GM19372 (cell line): ENCODE results near the gene CMKLR1.

Experiments
- ATAC-seq: cut with Tn5 transposase; IDR thresholded peaks from one replicate; pipeline ENCODE4 v1.9.1; 2021; ENCODE audit warnings: mild to moderate bottlenecking, low read depth, moderate library complexity; ENCODE audit not compliant: unreplicated experiment

Gene CMKLR1

DNA sequence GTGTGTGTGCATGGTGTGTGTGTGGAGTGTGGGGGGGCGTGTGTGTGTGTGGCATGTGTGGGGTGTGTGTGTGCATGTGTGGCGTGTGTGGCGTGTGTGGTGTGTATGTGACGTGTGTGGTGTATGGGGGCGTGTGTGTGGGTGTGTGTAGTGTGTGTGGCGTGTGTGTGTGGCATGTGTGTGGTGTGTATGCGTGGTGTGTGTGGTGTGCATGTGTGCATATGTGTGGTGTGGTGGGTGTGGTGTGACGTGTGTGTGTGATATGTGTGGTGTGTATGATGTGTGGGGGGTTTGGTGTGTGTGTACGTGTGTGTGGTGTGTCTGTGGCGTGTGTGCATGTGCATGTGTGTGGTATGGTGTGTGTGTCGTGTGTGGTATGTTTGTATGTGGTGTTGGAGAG lies 24.1 kb upstream of the CMKLR1 start:
- ATAC-seq = no peak

DNA sequence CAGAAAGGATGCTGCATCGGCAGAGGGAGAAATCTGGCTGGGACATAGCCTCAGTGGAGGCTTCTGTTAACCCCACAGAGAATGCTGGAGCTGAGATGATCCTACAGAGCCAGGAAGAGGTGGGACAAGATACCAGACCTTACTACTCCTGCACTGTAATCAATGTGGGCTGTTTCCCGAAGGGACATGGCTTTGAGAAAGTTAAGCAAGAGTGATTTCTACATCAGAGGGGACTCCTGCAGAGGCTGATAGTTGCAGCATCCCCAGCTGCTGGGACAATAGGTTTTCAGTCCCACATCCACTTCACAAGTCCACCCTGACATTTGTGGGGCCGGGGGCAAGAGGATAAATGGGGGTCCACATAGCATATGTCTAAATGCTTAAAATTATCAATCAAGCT lies 22.5 kb upstream of the CMKLR1 start:
- ATAC-seq = no peak

DNA sequence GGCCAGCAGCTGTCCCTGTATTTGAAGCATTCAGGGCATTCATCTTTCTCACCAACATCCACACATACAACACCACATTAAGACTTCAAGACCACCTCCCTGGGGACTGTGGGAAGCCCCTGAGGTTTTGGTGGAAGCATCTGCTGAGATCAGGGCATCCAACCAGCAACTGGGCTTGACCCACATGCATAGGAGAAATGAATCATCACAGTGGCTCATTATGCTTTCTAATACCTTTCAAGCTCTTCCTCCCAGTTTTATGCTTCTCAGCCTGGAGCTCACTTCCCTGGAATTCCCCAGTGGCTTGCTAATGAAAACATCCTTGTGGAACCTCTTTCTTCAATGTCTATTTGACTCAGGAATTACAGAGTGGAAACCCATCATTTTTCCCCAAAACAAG lies 21.4 kb upstream of the CMKLR1 start:
- ATAC-seq = no peak

DNA sequence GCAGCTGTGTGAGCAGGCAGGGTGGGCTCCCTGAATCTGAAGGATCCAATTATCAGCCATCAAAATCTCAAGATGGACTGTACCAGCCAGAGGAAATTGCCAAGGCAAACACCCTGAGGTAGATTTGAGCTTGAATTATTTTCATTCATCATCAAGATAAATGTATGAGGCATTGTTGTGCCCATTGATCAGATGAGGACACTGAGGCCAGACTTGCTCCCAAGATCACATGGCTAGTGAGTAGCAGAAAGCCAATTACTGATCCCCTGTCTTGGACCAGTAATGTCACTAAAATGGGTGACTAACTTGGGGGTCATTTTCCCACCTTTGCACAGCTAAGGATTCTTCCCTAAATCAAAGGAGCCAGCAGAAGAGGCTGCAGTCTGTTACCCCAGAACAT lies 20.9 kb upstream of the CMKLR1 start:
- no peak for ATAC-seq

DNA sequence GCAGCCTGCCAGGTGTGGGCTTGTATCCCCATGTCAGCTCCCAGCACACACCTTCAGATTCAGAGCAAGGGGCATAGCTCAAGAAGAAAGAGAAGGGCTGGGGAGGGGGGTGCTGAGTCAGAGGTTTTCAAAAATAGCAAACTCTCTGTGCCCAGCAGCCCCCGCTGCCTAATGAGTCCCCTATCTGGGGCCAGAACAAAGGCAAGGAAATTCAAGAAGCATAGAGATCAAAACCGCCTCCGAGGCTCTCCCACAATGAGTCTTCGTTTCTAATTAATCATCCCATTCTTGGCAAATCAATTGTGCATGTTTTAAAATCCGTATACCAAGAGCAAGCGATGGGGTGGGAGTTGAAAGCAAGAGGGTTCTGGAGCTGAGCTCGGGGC lies 19.5 kb upstream of the CMKLR1 start:
- no peak for ATAC-seq

DNA sequence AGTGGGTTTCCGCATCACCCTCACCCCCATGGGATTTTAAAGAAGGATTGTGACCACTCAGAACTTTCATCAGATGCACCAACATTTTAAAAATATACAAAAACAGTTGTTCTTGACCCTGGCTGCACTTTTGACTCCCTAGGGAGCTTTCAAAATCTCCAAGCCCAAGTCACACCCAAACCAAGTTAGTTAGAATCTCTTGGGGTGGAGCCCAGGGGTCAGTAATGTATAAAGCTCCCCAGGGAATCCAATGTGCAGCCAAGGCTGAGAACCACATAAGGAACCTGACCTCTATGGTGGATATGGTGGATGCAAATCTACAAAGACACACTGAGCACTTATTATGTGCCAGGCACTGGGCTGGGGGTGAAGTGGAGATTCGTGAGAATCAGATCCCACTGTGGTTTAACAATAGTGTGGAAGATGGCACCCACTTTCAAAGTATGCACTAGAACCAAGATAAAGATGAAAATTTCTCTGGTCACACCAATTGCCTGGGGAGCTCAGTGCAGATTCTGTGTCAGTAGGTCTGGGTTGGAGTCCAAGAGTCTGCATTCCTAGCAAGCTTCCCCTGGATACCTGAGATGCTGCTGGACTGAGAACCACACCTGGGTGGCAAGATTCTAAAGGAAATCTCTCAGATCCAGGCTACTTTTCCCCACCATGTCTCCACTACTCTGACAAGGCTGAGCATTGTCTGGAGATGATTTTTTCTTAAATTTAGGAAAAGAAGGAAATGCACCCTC lies 18.9 kb upstream of the CMKLR1 start:
- no peak for ATAC-seq

DNA sequence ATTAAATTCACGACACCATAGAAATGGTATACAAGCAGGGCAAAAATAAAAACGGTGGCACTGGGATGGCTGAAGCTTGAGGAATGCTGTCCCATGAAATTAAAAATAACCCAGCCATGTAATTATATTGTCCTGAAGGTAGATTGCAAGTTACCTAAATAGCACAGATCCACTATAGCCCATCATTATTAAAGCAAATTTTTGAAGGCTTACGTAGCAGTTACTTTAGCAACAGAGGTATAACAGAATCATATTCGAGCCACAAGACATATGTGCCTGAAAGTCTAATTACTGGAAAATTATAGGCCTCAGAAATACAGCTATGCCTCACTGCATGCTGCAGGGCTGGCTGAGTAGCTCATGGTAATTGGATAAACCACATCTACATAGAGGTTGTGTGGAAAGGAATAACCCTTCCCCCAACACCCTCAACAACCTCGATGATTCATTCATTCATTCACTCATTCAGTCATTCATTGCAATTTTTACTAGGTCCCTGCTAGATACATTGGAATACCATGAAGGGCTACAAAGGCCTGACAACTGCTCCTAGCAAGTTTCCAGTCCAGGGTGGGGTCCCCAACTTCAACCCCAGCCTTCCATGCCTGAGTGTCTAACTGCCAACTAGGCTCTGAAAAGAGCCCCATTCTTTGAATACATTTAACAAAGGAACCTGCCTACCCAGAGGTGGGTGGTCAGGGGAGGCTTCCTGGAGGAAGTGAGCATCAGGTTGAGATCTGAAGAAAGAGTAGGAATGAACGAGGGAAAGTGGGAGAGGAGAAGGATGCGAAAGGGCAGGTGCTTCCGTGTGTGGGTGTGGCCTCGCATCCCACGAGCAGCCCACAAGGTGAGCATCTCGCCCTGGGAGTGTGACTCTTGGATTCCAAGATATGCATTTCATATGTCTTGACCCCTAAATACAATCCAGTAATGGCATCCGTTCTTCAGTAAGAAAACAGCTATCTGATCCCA lies 18.0 kb upstream of the CMKLR1 start:
- no peak for ATAC-seq

DNA sequence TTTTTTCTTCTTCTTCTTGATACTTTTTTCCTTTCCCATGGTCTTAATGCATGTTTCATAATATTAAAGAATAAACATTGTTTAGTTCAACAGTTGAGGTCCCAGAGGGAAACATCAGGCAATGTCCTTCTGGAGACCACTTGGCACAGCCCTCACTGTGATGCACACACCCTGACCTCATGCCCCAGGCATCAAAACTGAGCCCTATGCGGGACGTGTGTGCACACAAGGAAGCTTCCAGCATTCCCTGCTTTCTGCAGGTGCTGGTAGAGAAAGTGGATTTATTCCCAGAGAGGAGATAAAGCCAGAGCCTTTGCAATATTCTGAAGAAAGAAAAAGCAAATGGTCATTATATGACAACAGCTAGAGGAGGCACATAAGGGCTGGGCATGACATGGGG lies 16.0 kb upstream of the CMKLR1 start:
- no peak for ATAC-seq

DNA sequence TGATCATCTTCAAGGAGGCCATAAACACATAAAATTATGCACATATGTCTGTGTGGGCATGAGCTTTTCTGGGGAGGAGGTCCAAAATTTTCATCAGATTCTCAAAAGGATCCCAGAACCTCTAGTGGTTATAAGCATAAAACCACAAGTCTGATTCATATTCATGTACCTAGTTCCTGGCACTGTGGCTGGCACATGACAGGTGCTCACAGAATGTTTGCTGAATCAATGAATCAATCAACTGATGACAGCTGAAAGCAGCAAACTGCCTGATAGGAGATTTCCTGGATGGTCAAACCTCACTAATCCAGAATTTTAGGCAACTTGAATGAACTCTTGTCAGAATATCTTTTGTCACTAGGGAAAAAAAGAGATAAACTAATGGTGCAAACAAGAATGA lies 13.5 kb upstream of the CMKLR1 start:
- no peak for ATAC-seq

DNA sequence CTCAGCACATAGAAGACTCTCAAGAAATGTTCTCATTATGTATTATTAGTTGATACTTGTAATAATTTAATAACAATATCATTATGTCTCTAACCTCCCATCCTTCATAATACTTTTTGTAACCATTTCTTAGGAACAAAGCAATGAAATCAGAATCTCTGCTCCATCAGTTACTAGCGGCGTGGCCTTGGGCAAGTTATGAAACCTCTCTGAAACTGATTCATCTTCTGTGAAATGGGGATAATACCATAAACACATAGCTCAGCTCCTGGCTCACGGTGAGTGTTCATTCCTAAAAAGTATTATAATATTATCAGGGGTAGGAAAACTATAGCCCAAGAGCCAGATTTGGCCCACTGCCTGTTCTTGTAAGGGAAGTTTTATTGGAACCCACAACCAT lies 11.4 kb upstream of the CMKLR1 start:
- no peak for ATAC-seq

DNA sequence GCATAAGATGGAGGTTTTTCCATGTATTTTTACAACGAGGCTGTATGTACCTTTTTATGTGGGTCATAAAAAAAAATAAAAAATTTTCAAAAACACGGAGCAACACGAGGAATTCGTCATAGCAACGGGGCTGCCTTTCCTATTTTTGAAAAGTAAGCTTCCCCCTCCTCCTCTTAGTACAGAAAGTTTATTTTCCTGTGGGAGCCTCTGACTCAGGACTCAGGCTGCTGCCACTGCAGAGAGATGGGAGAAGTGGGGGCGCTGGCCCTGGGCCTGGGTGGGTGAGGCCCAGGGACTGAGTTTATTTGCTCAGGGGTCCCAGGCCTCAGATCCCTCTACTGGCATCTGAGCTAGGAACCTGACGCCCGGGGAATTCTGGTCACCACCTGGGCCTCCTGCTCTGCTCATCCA lies 10.2 kb upstream of the CMKLR1 start:
- no peak for ATAC-seq

DNA sequence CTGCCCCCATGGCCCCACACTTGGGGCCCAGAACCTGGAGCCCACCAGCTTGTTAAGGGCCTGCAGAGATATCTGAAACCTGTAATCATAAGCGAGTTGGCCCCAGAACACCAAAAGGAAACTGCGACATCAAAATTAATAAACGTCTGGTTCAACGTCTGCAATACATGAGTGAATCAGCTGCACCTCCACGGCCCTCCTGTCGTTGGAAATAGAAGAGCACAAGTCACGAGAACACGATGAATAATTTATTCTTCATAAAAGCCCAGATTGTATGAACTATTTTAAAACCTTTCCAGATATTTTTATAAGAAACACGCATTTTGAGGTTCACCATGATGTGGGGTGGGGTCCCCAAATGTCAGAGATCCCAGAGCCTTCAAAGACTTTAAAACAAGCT lies 9.7 kb upstream of the CMKLR1 start:
- no peak for ATAC-seq

DNA sequence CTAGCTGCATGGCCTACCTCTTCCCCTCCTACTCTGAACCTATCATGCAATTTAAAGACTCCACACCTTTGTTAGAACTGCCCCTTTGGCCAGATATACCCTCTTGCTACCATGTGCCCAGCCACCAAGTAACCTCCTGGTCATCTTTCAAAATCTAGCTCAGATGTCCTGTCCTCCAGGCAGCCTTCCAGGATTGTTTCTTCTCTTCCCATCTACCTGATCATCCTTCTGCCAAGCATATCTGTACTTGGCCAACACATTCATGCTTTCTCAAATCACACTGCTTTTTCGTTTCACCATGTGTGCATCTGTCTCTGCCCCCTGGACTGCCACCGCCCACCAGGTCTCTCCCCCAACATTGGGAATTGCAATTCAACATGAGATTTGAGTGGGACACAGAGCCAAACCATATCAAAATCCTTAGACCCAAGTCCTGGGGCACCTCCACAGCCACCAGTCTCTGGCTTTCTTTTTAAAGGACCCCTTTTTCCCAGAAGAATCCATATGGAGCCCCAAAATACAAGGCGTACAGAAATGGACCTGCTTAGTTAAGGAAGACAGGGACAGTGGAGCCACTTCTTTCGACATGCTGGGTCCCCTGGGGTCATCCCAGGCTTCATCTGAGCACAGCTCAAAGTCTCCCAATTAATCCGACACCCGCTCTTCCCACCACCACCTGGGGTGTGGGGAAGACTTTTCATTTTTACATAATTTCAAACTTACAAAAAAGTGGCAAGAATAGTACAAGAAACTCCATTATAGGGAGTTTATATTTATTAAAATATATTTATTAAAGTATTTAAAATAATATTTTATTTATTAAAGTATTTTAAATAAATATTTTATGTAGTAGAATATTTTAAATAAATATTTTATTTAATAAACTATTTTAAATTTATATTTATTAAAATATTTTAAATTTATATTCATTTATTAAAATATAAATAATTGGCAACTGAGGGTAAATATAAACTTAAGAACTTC lies 7.9 kb upstream of the CMKLR1 start:
- no peak for ATAC-seq

DNA sequence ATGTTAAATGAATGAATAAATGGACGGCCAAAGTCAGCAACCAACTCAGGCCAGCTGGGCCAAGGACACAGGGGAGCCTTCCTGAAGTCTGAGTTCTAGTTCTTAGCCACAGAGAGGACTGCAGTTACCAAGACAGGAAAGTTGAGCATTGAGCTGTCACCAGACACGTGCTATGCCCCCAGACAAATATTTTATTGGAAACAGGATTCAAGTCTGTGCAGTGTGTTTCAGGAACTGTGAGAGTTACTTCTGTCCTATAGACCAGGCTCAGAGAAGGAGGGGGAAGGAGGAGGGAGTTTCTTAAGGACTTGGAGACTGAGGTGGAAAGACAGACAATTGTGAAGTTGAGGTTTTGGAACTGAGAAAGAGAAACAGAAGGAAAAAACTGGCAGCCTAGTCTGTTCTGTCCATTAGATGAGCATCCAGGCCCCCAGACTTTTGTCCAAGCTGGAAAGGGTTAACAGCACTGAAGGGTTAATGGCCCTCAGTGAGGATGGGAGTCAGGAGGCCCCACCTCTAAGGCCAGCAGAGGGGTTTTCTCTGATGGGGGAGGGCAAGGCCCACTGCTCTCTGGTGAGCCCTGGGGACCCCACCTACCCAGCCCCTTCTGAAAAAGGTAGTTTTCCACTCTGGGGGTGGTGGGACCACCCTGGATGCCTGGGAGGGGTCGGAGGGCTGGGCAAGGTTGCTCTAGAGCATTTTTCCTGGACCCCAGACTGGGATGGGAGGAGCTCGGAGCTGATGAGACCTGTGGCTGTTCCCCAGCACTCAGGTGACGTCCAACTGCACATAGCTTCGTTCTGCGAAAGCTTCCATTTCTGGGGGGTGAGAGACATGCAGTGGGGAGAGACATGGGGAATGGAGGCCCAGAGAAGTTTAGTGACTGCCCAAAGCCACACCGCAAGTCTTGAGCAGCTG lies 6.9 kb upstream of the CMKLR1 start:
- no peak for ATAC-seq

DNA sequence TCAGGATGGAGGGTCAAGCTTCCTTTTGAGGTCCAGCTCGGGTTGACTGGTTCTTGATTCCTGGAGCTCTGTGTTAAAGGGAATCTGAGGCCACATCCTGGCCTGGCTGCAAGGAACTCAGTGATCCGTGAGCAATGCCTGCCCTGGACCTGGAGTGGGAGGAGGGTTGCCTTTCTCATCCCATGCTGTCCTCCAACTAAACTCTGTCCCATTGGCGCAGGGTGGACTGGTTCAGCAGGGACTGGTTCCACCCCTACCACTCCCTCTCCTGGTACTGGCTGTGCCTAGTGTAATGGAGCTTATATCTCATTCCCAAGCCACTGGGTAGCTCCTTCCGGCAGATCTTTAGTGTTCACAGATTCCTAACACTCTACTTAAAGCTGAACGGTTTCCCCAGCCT lies 3.9 kb upstream of the CMKLR1 start:
- ATAC-seq = no peak

DNA sequence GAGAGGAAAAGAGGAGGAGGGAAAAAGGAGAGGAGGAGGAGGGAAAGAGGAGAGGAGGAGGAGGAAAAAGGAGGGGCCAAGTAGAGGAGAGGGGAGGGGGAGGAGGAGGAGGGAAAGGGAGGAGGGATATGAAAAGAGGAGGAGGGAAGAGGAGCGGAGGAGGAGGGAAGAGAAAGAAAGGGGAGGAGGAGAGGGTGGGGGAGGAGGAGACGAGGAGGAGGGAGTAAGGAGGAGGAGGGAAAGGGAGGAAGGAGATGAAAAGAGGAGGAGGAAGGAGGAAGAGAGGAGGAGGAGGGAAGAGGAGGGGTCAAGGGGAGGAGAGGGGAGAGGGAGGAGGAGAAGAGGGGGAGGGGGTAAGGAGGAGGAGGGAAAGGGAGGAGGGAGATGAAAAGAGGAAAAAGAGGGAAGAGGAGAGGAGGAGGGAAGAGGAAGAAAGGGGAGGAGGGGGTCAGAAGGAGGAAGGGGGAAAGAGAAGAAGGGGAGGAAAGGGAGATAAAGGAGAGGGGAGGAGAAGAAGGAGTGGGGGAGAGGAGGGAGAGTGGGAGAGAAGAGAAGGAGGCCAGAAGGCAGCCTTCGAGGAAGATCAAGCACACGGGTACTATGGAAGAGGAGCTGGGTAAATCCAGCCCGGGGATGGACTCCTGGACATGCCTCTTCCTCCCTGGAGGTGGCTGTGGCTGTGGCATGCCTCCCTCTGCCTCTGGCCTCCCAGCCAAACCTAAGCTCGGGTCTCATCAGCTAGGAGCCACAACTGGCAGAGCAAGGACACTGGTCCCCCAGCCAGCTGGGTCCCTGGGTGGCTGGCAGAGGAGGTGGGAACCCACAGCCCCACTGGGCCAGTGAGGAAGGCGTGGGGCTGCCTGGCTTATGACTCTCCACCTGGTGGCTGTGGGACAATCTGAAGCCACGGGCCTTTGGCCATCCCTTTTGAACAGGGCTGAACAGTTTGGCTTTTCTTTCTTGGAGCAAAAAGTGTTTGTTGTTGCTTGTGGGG lies 3.0 kb upstream of the CMKLR1 start:
- ATAC-seq = no peak

DNA sequence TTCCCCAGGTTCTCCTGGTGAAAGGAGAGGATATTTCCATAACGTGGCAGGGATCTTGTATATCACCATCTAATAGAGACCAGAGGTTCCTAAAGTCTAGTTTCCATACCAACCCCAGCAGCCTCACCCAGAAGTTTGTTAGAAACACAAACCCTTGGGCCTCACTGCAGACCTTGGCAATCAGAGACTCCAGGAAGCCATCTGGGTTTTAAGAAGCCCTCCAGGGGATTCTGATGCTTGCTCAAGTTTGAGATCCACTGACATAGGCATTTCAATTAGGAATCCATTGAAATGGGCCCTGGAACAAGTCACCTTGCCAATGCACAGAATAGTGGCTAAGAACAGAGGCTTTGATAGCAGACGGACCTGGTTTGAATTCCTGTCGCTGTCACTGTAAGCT lies 2.2 kb upstream of the CMKLR1 start:
- no peak for ATAC-seq

DNA sequence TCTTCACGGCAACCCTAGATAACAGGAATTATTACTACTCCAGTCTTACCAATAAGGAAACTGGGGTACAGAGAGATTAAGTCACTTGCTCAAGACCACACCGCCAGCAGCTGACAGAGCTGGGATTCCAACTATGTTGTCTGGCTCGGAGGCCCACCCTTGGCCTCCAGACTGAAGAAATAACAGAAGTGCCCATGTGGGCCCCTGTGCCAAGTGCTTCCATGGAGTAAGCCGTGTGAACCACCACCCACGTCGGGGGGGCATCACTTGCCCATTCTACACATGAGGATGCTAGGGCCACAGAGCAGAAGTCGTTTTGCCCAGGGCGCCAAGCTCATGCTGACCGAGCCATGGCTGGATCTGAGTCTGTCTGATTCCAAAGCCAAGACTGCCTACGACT lies 926 bp upstream of the CMKLR1 start:
- ATAC-seq = no peak
